Measurements from ENCODE around the gene CCDC87.
"Not testable (repeated sequence)": the region's sequence is repeated elsewhere in the genome, so short reads cannot be mapped to it uniquely, and the experiment has no call there.

Gene CCDC87

GRCh38 chr11:66557733-66558326 lies 35.0 kb downstream of the CCDC87 start:
- DNase-seq (ENCODE audit: low read depth, low spot score) = no peak

- no peak for DNase-seq (ENCODE audit: low read depth, low spot score)
Observed at GRCh38 chr11:66556086-66556485, 36.8 kb downstream of the CCDC87 start.

GRCh38 chr11:66555416-66555815 lies 37.4 kb downstream of the CCDC87 start:
- DNase-seq (ENCODE audit: low read depth, low spot score) = no peak

DNA sequence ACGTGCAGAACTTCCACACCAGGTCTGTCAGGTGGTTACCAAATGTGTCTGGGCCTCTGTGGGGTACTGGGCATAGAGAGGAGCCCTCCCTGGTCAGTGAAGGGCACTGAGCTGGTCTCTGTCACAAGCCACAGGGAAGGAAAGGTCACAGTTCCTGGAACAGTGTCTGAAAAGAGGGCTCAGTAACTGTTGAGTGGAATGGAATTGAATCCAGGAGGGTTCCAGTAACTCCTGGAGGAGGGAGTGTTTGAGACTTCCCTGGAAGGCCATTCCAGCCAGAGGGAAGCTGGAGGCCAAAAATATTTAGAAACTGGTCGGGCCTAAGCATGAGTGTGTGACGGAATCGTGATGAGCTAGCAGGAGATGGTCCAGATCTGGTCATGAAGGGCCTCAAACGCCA lies 38.3 kb downstream of the CCDC87 start:
- DNase-seq (ENCODE audit: low read depth, low spot score) = no peak

GRCh38 chr11:66550887-66551286 lies 42.0 kb downstream of the CCDC87 start:
- no peak for DNase-seq (ENCODE audit: low read depth, low spot score)

DNA sequence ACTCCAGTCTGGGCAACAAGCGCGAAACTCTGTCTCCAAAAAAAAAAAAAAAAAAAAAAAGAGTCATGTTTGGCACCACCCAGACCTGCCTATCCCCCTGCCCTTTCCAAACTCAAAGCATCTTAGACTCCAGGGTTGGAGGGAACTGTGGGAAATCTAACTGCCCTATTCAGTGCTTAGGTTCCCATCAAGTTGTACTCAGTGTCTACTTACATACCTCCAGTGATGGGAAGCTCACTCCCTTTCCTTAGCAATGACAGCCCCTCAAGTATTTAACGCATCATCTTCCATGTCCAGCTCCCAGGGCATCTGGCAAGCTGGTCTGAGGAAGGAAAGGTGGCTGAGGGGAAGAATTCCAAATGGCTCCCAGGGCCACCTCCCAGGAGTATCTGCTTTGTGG lies 43.2 kb downstream of the CCDC87 start:
- DNase-seq (ENCODE audit: low read depth, low spot score) = no peak

- DNase-seq (ENCODE audit: low read depth, low spot score) = no peak
Observed at GRCh38 chr11:66548774-66549630, 43.9 kb downstream of the CCDC87 start.

GRCh38 chr11:66548041-66548440 lies 44.8 kb downstream of the CCDC87 start:
- DNase-seq (ENCODE audit: low read depth, low spot score) = no peak

DNA sequence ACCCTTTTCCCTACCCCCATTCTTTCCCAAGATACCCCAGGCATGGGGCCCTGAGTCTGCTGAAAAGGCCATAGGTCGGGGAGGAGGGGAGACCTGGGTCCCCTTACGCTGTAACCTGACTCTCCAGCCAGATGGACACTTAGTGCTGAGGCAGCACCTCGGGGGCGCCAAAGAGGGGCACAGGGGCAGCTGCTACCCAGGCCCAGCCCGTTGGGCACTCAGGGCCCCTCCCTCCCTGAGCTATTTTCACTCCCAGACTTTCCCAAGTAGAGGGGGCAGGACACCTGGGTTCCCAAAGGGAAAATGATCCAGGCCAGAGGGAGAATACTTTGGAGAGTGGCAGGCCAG lies 45.2 kb downstream of the CCDC87 start:
- DNase-seq (ENCODE audit: low read depth, low spot score) = no peak

DNA sequence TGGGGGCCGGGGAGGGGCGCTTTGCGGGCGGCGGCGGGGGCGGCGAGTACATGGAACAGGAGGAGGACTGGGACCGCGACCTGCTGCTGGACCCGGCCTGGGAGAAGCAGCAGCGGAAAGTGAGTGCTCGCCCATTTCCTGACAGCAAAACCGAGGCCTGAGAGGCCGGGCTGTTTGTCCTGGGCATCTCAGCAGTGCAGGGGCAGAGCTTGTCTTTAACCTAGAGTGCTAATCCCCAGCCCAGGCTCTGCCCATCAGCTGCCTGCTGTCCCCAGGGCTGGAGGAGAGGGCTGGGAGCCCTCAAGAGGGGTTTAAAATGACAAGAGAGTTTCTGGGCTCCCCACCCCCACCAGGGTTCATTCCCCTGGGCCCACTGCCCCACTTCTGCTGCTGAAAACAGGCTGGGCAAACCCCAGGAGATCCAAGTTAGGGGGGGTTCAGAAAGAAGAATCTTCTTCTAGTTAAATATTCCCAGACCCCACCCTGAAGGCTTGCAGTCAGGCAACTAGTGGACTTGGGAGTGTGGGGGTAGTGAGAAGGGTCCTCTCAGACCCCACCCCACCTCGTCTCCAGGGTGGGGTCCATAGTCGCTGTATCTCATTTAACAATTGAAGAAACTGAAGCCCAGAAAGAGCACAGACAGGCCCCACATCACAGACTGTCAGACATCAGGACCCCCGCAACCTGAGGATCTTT lies 45.7 kb downstream of the CCDC87 start:
- no peak for DNase-seq (ENCODE audit: low read depth, low spot score)

DNA sequence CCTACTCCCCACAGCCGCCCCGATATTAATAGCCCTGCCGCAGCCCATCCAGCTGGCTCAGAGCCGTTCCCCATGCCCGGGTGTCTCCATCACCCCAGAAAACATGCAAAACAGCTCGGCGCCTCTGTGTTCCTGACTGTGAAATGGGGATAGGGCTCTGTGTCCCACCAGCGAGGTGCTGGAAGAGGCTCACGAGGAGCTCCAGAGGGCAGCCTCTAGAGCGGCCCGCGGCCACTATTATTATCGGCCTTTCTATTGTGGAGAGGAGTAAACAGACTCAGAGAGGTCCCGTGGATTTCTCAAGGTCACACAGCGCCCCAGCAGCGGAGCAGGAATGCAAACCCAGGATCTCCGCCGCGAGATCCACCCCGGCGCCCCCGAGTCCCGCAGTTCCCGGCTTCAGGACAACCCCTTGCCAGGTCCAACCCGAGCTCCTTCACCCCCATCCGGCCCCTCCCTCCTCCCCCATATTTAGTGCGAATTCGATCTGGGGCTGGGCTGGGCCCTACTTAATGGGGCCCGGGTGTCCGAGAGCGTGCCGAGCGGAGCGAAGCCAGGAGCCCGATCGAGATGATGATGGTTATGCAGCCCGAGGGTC lies 46.4 kb downstream of the CCDC87 start, which contains the start of gene ACTN3:
ACTN3 (plus strand) TSS at position 536 of the 598 bp plus-strand sequence; CDS start at position 571, 35 bp downstream.
- DNase-seq (ENCODE audit: low read depth, low spot score) = no peak

DNA sequence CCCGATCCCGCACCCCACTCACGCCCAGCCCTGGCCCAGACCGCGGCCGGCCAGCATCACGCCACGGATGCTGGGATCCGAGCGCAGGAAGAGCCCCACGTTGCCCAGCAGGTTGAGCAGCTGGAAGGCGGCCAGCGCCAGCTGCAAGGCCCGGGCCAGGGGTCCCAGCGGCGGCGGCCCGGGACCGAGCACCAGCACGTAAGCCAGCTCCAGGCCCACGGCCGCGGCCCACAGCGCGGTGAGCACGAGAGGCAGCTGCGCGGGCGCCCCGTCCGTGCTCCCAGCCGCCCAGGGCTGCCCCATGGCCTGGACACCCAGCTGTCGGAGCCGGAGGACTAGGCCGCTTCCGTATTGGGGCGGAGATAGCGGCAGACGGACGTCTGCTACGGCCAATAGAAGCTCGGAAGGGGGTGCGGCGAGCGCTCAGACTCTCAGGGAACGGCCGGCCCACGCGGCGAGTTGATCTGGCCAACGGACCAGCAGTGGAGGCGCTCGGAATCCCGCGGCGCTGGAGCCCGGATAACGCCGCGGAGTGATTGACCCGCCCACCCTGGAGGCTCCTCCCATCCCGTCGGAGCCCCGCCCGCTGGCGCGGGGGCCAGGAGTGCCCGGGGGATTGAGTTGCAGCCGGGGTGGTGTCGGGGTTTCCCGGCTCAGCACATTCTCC lies 47.0 kb downstream of the CCDC87 start, which contains the start of gene ZDHHC24:
ZDHHC24 (minus strand) TSS at position 348 of the 667 bp plus-strand sequence; CDS start at position 303, 45 bp downstream.
- peak; percentile 71 for DNase-seq (ENCODE audit: low read depth, low spot score)

GRCh38 chr11:66544952-66545351 lies 47.9 kb downstream of the CCDC87 start:
- DNase-seq (ENCODE audit: low read depth, low spot score) = not testable (repeated sequence)

DNA sequence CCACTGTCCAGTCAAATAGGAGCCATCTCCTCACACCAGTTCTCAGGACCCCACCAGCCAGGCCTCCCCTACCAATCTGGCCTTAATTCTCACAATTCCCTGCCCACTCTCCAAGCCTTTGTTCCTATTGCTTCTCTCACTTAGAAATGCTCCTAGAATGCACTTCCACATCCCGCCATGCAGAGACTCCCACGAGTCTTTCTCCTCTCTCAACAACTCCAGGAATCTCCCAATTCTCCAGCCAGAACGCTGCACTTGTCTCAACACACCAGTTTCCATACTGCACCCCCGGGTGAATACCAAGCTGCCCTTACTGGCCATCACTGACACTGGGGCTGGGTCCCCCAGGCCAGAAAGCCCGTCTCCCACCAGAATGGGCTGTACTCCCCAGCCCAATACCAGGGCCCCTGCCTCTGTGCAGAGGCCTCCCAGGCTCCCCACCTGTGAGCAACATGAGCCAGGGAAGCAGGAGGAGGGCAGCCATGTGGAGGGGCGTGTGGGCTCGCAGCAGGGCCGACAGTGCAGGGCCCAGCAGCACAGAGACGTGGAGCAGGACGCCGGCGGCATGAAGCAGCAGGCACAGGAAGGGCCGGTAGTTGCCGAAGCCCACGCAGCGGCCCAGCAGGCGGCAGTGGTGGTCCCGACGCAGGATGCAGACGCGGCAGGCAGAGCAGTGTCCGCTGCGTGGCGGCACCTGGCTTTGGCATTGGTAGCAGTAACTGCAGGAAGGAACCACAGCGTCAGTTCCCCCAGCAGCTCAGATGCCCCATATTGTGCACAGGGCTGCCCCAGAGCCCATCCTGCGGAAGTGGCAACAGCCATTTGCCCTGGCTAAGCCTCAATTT lies 49.4 kb downstream of the CCDC87 start:
- no peak for DNase-seq (ENCODE audit: low read depth, low spot score)

GRCh38 chr11:66542362-66542761 lies 50.5 kb downstream of the CCDC87 start:
- DNase-seq (ENCODE audit: low read depth, low spot score) = no peak

- no peak for DNase-seq (ENCODE audit: low read depth, low spot score)
Observed at GRCh38 chr11:66541892-66542291, 51.0 kb downstream of the CCDC87 start.

DNA sequence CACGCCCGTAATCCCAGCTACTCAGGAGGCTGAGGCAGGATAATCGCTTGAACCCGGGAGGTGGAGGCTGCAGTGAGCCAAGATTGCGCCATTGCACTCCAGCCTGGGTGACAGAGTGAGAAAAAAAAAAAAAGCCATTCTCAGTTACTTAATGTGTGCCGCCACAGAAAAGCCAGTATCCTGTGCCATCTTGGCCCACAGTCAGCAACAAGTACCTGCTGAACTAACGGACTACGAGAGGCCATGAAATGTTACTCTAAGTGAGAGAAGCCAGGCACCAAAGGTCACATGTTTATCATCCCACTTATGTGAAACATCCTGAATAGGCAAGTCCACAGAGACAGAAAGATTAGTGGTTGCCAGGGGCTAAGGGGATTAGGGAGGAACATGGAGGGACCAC lies 52.3 kb downstream of the CCDC87 start:
- not testable (repeated sequence) for DNase-seq (ENCODE audit: low read depth, low spot score)
